Tibial nerve (tissue), 4 donors: ENCODE data around the gene ADAMTS8.

ENCODE experiments used
- EP300 ChIP-seq, 2 donors: sonication (generic); formaldehyde crosslinking; IDR thresholded peaks; one replicate each; pipeline ENCODE4 v1.6.1; 2017; ENCODE audit warnings: antibody characterized with exemption in 2 of 2, mild to moderate bottlenecking in 1 of 2
- TF ChIP-seq, protein P1 (sequence below), 5 experiments: fragments of 200-600 bp in 3 of 5; fragments of 450-650 bp in 2 of 5; sonication (generic) in 3 of 5; IDR thresholded peaks; one replicate each; pipeline ENCODE4 v1.5.1; 2016 to 2019; ENCODE audit warnings: antibody characterized with exemption in 5 of 5, mild to moderate bottlenecking in 3 of 5, moderate library complexity in 2 of 5

DNA sequence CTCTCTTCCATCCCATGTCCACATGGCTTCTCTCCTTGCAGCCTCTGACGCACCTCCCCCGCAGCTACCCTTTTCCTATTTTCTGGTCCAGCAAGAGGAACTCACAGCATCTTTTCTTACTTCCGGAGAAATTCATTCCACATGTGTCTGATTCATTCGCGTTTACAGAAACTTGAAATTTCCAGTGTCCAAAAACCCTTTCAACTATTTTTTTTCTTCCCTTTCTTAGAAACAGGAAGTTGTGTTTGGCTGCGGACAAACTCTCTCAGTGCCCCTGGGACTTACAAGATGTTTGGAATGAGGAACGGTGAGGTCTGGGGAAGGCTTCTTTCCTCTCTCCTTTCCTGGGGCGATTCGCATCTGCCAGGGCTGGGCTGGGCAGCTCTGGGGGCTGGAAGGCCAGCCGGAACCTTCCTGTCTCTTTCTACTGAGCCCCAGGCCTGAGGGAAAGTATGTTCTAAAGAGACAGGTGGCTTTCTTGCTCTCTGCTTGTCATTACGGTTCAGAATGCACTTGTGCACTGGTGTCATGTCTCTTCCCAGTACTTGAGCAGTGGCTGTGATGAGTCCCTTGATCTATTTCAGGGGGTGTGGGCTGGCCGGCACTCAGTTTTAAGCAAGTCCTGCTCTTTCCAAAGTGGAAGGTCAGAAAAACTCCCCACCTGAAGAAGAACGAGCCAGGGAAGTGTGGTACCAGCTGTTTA, 27.5 kb downstream of the ADAMTS8 start:
- TF ChIP-seq, protein P1, sequence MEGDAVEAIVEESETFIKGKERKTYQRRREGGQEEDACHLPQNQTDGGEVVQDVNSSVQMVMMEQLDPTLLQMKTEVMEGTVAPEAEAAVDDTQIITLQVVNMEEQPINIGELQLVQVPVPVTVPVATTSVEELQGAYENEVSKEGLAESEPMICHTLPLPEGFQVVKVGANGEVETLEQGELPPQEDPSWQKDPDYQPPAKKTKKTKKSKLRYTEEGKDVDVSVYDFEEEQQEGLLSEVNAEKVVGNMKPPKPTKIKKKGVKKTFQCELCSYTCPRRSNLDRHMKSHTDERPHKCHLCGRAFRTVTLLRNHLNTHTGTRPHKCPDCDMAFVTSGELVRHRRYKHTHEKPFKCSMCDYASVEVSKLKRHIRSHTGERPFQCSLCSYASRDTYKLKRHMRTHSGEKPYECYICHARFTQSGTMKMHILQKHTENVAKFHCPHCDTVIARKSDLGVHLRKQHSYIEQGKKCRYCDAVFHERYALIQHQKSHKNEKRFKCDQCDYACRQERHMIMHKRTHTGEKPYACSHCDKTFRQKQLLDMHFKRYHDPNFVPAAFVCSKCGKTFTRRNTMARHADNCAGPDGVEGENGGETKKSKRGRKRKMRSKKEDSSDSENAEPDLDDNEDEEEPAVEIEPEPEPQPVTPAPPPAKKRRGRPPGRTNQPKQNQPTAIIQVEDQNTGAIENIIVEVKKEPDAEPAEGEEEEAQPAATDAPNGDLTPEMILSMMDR (IDR thresholded peaks at IDR 0.05): no peak
- peak in 1 of 2 donors; percentile 44 for TF ChIP-seq EP300 (IDR thresholded peaks at IDR 0.05)
